SJCRH30 (cell line): Measurements from ENCODE around the gene CBL. TPM values are rescaled to one million over a fixed set of nuclear protein-coding genes. Genes with fewer than 3 reads are reported as not detected.
A peak's percentile ranks its signal among the peaks of the same experiment; 100 is the strongest.

Experiments used
- DNase-seq, 2 experiments: peaks; one replicate each; pipeline ENCODE4 v3.0.0-alpha.2; 2015 to 2020
- H3K27ac ChIP-seq: fragments of 250-450 bp; sonication (Bioruptor Pico); 2 replicates; pipeline ENCODE4 v1.5.1; 2020; ENCODE audit warnings: mild to moderate bottlenecking, moderate library complexity
- H3K27me3 ChIP-seq: fragments of 250-450 bp; sonication (Bioruptor Pico); 2 replicates; pipeline ENCODE4 v1.5.1; 2020; ENCODE audit warnings: mild to moderate bottlenecking, moderate library complexity
- H3K36me3 ChIP-seq: fragments of 250-450 bp; sonication (Bioruptor Pico); 2 replicates; pipeline ENCODE4 v1.5.1; 2020; ENCODE audit warnings: mild to moderate bottlenecking, moderate library complexity
- H3K4me1 ChIP-seq: fragments of 250-450 bp; sonication (Bioruptor Pico); 2 replicates; pipeline ENCODE4 v1.5.1; 2020; ENCODE audit warnings: mild to moderate bottlenecking, moderate library complexity
- H3K4me3 ChIP-seq: fragments of 250-450 bp; sonication (Bioruptor Pico); 2 replicates; pipeline ENCODE4 v1.5.1; 2020; ENCODE audit warnings: mild to moderate bottlenecking, moderate library complexity
- H3K9me3 ChIP-seq: fragments of 250-450 bp; sonication (Bioruptor Pico); replicated peaks from 2 replicates; pipeline ENCODE4 v1.5.1; 2020; ENCODE audit warnings: mild to moderate bottlenecking, moderate library complexity
- total RNA-seq: library from RNA; depleted of rRNA; stranded (reverse); fragments of >200 nt; shearing (Covaris generic); gene quantifications from 2 replicates; pipeline ENCODE4 v1.2.3, GENCODE V29; 2014

CBL gene
- total RNA-seq, 1 experiment from 2014 or later, result 12.9 TPM

DNA sequence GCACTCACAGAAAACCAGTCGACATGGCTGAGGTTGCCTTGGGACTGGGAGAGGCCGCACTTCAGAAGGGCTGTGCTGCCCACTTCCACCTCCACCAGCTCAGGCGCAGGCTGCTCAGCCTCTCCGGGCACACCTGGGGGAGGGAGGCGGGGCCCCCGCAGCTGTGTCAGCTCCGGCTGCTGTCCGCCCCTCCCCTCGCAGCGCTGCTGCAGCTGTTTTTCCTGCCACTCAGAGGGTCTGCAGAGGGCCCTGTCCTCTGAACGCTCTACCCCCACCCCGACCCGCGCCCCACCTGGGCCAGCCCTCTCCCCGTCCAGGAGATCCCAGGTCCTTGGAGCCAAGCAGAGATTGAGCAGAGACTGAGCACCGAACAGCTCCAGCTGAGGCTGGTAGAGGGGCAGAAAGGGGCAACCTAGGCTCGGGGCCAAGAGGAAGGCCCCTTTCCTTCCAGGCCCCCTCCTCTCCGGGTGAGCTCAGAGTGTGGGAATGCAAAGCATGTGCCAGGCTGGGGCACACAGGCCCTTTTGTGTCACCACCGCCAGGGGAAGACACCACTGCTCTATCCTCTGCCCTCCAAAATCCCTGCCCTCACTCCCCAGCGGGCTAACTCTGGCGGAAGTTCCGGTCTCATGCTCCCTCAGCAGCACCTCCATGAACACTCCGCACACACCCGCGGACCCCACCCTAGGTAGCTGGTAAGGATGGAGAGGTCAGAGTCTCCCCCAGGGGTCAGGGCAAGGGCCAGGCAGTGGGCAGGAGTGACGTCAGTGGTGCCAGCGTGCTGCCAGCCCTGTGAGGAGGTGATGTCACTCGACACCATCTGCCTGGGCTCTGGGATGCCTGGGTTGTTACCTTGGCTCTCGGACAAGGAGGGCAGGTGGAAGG, 109.2 kb downstream of the CBL start:
- Histone ChIP-seq H3K4me3 (peak overlapping the region; percentile 87), H3K27me3 (no peaks in the 10 kb centered on the region), H3K36me3 (peaks cover 2% of the 10 kb centered on the region; the same call in 1 of the 2 replicates), H3K9me3 (no peaks in the 10 kb centered on the region), H3K4me1 (peaks cover 9% of the 10 kb centered on the region; the same call in 1 of the 2 replicates), H3K27ac (peak overlapping the region; percentile 80)
- DNase-seq, result peak; percentile 55 to 68

DNA sequence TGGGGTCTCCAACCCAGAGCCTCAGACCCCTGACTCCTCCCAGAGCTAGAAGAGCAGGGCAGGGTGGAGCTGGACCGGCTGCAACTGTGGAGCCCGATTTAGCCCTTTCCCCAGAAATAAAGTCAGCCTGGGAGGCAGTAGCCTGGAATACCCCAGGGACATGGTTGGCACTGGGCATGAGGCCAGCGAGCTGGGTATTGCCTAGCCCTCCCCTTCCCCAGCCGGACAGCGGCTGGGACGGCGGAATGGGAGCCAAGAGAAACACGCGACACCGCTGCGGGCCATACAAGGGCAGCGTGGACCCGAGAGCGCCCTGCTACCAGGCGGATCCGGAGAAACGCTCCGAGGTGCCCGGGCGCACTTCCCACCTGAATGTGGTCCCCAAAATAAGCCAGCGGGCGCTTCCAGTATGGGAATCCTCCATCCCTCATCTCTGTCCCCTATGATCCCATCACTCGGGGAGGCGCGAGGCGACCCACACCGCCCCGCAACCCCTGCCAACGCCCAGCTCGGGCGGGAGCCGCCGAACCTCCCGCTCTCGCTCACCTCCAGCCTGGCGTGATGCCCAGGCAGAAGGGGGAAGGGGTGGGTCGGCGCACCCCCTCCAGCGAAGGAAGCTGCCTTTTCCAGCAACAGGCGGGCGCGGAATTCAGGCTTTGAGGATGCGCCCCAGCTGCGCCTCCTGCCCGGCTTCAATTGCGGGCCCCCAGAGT, 110.0 kb downstream of the CBL start:
- H3K27ac ChIP-seq, result peak overlapping the region; percentile 80
- H3K4me1 ChIP-seq, result peaks cover 9% of the 10 kb centered on the region; the same call in 1 of the 2 replicates
- H3K27me3 ChIP-seq, result no peaks in the 10 kb centered on the region
- DNase-seq, result peak; percentile 44 to 46
- peak overlapping the region; percentile 87 for H3K4me3 ChIP-seq
- H3K36me3 ChIP-seq, result no peaks in the 10 kb centered on the region; the same call in 1 of the 2 replicates
- H3K9me3 ChIP-seq, result no peaks in the 10 kb centered on the region

DNA sequence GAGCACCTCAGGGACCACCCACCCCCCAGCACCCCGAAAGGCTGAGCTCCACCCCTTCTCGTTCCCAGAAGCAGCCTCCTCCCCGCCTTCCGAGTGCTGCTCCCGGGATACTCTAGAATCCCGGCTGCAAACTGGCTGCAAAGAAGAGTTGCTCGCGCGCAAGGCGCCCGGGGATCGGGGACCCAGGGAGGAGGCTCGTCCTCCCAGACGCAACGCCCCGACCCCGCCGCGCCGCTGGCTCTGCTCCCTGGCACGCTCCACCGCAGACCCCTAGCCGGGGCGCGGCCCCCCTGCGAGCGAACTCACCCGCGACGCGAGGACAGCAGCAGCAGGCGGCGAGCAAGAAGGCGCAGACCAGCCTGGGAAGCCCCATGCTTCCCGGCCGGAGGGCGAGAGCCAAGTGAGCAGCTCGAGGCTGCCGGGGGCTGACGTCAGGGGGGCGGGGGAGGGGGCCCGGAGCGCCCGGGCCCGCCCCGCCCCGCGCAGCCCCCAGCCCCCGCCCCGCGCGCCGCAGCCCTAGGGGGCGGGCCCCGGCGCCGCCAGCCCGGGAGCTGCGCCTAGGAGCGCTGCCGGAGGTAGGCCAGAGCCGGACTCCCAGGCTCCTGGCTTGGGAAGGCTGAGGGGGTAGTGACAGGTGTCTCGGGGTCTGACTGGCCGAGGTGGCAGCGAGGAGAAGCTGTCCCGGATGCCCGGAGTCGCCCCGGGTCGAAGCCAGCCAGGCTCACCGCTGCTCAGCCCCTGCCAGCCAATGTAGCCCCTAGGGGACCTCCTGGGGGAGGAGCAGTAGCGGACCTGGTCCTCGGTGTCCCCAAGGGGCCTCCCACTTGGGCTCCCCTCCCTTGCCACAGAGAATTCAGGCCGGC, 110.8 kb downstream of the CBL start, which contains the start of gene MCAM:
Gene MCAM, minus strand, starts transcription at position 402 of the 863 bp plus-strand sequence. Its CDS starts 29 bp downstream, at position 373.
- H3K4me3 ChIP-seq, result peak within 1 kb of the TSS; percentile 87
- H3K27me3 ChIP-seq, result no peaks in the 10 kb centered on the region
- H3K27ac ChIP-seq, result peak within 1 kb of the TSS; percentile 80
- DNase-seq, result peak; percentile 45 to 54
- no peaks in the 10 kb centered on the region; the same call in 1 of the 2 replicates for H3K36me3 ChIP-seq
- H3K9me3 ChIP-seq, result no peaks in the 10 kb centered on the region
- H3K4me1 ChIP-seq, result peaks cover 9% of the 10 kb centered on the region; the same call in 1 of the 2 replicates

DNA sequence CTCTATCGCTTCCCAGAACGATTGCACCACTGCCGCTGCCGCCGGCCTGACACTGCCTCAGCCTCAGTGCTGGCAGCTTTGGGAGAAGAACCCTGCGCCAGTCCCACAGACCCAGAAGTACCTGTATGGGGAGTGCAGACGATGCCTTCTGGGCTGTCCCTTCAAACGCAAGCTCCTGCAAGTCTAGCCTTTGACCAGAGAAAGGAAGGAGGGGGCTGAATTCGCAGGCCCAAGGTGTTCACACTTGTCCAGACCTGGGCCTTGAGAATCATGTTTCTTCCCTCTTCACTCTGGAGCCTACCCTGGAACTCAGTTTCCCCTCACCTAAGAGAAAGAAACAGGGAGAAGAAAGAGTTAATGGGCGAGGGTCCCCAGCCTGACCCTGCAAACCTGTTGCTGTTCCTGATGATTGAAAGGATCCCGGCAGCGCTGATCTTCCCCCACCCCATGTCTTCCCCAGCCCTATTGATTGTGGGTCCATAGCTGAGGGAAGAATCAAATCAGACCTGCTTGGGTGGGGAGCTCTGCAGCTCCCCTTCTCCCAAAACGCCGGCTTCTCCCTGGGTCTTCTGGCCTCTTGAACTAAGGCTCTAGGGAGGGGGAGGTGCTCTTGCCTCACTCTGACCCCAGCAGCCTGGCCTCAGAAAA, 111.6 kb downstream of the CBL start:
- no peak for DNase-seq
- no peaks in the 10 kb centered on the region for H3K9me3 ChIP-seq
- no peaks in the 10 kb centered on the region for H3K27me3 ChIP-seq
- H3K36me3 ChIP-seq, result no peaks in the 10 kb centered on the region; the same call in 1 of the 2 replicates
- peak overlapping the region; percentile 87 for H3K4me3 ChIP-seq
- peaks cover 15% of the 10 kb centered on the region for H3K4me1 ChIP-seq
- H3K27ac ChIP-seq, result no peak overlapping the region

DNA sequence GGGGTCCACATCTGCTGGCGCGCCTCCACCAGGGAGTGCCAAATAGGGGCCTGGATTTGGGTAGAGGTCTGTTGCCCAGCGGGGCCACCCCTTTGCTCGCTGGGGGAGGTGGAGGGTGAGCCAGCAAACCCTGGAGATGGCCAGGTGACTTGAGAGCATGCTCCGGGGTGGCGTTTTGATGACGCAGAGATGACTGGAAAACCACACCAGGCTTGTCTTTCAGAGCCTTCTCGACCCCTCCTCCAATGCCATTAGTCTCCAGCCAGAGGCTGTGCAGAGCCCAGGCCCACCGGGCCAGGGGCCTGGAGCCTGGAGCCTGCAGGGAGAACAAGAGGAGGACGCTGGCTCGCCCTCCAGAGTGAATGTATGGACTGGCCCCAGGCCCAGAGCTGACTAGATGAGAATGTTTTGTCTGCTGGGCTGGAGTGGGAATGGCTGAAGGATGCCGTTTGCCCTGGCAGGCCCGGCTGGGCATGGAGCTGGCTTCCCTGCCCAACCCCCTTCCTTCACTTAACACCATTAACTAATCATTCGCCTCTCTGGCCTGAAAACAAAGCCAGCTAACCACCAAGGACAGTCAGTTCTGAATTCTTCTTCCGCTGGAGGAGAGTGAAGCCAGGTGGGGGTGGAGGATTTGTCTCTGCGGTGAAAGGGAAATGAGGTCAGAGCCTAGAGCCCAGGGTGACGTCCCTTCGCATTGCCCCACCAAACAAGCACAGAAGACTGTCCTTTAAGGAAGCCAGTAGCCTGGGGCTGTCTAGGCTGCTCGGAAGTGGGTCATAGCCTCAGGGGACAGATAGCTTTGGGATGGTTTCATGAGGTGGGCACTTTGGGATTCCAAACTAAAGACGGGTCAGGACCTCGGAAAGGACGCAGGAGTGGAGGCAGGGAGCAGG, 112.3 kb downstream of the CBL start:
- H3K36me3 ChIP-seq, result no peaks in the 10 kb centered on the region; the same call in 1 of the 2 replicates
- H3K27me3 ChIP-seq, result no peaks in the 10 kb centered on the region
- no peak overlapping the region for H3K27ac ChIP-seq
- DNase-seq, result peak; percentile 28 to 38
- 0 out of 2 replicates have a peak overlapping the region, but pooled peaks have one; percentile 0 for H3K4me3 ChIP-seq
- H3K4me1 ChIP-seq, result peaks cover 15% of the 10 kb centered on the region
- no peaks in the 10 kb centered on the region for H3K9me3 ChIP-seq

DNA sequence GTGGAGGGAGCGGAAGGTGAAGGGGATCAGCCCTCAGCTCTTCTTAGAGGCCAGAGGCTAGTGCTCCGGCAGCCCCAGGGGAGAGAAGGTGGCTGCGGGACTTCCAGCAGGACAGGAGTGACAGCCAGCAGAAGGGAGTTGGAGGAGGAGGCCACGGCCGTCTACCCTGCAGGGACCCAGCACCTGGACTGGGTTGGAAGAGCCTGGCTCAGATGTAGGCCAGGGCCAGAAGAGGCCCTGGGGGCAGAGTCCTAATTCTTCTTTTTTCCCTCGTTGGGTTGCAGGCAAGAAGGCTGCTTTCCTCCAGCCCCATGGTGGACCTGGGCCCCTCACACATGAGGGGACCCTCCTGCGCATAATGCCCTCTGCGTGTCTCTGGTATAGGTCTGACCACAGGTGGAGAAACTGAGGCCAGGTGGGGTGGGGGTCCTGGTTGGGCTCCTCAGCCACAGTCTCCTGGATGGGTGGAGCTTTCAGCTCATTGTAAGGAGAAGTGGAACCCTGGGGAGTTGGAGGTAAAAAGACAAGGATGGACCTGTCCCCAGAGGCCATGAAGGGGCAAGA, 113.1 kb downstream of the CBL start:
- Histone ChIP-seq H3K27me3 (no peaks in the 10 kb centered on the region), H3K4me1 (peaks cover 15% of the 10 kb centered on the region), H3K36me3 (no peaks in the 10 kb centered on the region), H3K9me3 (no peaks in the 10 kb centered on the region), H3K4me3 (no peak overlapping the region), H3K27ac (no peak overlapping the region)
- DNase-seq, result no peak

- DNase-seq, result no peak
- Histone ChIP-seq H3K27me3 (no peaks in the 10 kb centered on the region), H3K9me3 (no peaks in the 10 kb centered on the region), H3K36me3 (no peaks in the 10 kb centered on the region), H3K27ac (no peak overlapping the region), H3K4me1 (peaks cover 15% of the 10 kb centered on the region), H3K4me3 (no peak overlapping the region)
These were observed 113.6 kb downstream of the CBL start for GRCh38 chr11:119319700-119320239.

DNA sequence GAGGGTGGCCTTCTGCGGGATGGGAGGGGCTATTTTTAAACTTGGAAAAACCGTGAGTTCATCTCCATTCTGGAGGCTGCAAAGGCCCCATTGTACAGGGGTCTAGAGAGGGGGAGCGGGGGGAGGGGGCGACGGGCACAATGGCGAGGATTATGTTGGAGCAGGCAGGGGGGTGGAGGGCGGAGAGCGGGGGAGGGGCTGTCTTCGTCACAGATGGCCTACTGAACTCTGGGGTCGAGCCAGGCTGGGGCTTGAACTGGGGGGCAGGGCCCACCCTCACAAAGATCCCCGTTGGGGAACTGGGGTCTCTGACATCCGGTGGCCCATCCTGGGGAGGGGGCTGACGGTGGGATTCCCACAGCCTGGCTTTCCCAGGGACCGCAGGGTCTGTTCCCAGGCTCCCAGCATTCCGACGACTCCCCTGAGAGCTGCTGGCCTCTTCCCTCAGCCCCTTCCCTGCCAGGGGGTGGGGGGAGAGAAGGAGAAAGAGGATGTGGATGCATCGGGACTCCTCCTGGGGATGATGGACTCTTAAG, 114.2 kb downstream of the CBL start:
- Histone ChIP-seq H3K9me3 (no peaks in the 10 kb centered on the region), H3K27ac (peak overlapping the region; percentile 79), H3K4me1 (peaks cover 15% of the 10 kb centered on the region), H3K36me3 (no peaks in the 10 kb centered on the region), H3K27me3 (no peaks in the 10 kb centered on the region), H3K4me3 (peak overlapping the region; percentile 51)
- DNase-seq, result peak; percentile 47 to 52

DNA sequence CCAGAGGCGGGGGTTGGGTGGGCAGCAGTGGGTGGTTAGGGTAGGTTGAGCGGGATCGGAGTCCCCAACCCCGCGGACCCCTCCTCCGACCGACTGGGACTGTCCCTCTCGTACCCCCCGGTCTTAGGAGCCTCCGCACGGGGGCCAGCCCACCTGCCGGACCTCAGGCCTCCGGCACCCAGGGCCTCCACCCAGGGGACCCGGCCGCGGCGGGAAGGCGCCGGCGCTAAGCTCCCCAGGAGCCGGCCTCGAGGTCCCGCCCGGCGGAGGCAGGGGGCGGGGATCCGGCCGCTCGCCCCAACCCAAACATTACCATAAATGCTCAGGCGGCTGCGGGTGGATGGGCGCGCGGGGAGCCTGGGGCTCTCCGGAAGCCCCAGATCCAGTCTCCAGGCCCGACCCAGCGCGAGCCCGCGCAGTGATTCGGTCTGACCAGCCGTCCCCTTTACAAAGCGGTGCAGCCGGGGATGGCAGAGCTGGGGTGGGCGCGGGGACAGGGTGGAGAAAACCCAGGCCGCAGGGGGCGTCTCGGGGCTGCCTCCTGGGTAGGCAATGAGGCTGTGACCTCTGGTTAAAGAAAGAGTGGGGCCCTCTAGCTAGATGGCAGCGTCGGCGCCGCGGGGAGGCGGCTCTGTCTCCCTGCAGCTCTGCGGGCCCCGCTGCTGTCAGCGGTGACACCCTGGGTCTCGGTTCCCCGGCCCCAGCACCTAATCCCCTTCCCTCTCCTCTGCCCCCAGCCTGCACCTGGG, 114.8 kb downstream of the CBL start:
- peak; percentile 53 to 60 for DNase-seq
- no peaks in the 10 kb centered on the region for H3K36me3 ChIP-seq
- peak overlapping the region; percentile 79 for H3K27ac ChIP-seq
- H3K4me1 ChIP-seq, result peaks cover 15% of the 10 kb centered on the region
- H3K27me3 ChIP-seq, result no peaks in the 10 kb centered on the region
- no peaks in the 10 kb centered on the region for H3K9me3 ChIP-seq
- H3K4me3 ChIP-seq, result peak overlapping the region; percentile 51

DNA sequence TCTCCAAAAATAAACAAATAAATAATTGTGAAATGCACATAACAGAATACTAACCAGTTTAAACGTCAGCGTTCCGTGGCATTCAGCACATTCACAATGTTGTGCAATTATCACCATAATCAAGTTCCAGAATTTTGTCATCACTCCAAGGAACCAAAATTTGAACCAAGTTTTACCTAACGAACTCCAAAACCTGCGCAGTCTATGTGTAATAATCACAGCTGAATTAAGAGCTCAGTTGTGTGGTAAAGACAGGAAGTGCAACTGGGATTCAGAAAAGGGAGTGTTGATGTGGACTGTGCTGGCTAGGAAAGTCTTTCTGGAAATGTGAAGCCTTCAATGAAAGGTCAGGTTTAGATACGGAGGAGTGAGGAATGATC, 116.2 kb downstream of the CBL start:
- Histone ChIP-seq H3K27me3 (no peaks in the 10 kb centered on the region), H3K9me3 (no peaks in the 10 kb centered on the region), H3K4me3 (peak overlapping the region; percentile 51; the same call in 1 of the 2 replicates), H3K36me3 (no peaks in the 10 kb centered on the region), H3K4me1 (peaks cover 15% of the 10 kb centered on the region), H3K27ac (no peak overlapping the region)
- no peak for DNase-seq

DNA sequence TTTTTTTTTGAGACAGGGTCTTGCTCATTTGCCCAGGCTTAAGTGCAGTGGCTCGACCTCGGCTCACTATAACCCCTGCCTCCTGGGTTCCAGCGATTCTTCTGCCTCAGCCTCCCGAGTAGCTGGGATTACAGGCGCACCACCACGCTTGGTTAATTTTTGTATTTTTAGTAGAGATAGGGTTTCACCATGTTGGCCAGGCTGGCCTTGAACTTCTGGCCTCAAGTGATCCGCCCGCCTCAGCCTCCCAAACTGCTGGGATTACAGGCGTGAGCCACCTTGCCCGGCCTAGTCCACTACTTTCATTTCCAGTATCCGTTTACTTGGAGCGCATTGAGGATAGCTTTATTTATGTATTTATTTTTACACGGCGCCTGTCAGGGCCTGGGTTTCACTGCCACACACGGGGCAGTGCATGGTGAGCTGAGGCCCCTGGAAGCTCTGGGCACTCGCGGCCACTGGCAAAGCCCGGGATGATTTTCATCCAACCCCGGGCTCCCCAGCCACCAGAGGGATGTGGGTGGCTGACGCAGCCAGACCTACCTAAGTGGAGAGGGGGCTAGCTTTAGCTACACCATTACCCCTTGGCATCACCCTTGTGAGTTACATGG, 116.9 kb downstream of the CBL start:
- no peak for DNase-seq
- H3K4me3 ChIP-seq, result no peak overlapping the region
- H3K4me1 ChIP-seq, result peaks cover 15% of the 10 kb centered on the region
- H3K9me3 ChIP-seq, result no peaks in the 10 kb centered on the region
- no peaks in the 10 kb centered on the region for H3K27me3 ChIP-seq
- no peaks in the 10 kb centered on the region for H3K36me3 ChIP-seq
- H3K27ac ChIP-seq, result no peak overlapping the region
